Esophagus mucosa (tissue), 1 donor: Measurements from ENCODE around the gene MFAP4. TPM values are rescaled to one million over a fixed set of nuclear protein-coding genes. Genes with fewer than 3 reads are reported as not detected.

Experiments used
- ATAC-seq: fragments of 200-7000 bp; cut with Tn5 transposase; one replicate; pipeline ENCODE4 v1.9.1; 2020
- total RNA-seq: library from RNA; stranded (reverse); gene quantifications from one replicate; pipeline ENCODE4 v1.2.4, GENCODE V29; 2023
- donor health status: DM: yes; HTN: yes; CAD: no.

The MFAP4 gene, protein sequence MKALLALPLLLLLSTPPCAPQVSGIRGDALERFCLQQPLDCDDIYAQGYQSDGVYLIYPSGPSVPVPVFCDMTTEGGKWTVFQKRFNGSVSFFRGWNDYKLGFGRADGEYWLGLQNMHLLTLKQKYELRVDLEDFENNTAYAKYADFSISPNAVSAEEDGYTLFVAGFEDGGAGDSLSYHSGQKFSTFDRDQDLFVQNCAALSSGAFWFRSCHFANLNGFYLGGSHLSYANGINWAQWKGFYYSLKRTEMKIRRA
- total RNA-seq: 5.2 TPM

- ATAC-seq: no peak
These were observed at the start of gene MFAP4 for GRCh38 chr17:19386974-19387920. Gene MFAP4 (minus strand): TSS chr17:19387190. CDS start chr17:19387155, 35 bp downstream.

- ATAC-seq: no peak
These were observed 46.8 kb upstream of the MFAP4 start for GRCh38 chr17:19433727-19434340.

GRCh38 chr17:19433255-19433654 lies 46.3 kb upstream of the MFAP4 start:
- ATAC-seq: no peak

GRCh38 chr17:19431691-19432090 lies 44.7 kb upstream of the MFAP4 start:
- no peak for ATAC-seq

- ATAC-seq: no peak
These were observed 39.6 kb upstream of the MFAP4 start for GRCh38 chr17:19426631-19427030.

DNA sequence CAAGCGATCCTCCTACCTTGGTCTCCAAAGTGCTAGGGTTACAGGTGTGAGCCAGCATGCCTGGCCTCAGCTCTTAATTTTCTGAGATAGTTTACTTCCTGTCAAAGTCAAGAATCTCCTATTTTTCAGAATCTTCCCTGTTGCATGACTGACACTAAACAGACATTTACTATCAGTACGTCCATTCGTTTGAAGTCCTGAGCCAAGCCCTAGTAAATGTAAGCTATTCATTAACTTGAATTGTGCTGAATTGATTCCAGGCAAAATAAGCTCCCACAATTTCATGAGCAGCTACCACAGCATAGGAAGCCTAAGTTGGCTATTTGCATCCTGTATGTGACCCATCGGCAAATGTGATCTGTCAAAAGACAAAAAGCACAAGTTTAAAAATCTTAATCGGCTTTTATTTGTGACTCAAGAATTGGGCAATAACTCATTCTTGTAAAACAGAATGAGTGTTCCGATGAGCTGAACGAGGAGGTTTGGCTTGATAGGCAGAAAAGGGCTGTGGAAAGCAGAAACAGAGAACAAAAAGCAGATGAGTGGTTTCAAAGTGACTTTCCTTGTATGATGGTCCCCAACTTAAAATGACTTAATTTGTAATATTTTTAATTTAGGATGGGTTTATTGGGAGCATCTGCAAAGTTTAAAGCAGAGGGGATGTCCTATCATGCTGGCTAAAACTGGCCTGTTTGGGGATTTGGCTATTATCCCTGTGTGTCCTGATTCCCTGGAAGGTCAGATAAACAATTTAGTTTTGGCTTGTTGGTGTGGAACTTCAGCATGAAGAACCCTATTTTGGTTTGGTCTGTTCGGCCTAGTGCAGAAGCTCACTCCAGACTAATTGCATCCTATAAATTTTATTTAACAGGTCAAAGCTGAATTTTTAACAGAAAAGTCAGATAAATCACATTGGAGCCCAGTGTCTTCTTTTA lies 38.2 kb upstream of the MFAP4 start:
- ATAC-seq: no peak

GRCh38 chr17:19421926-19422325 lies 34.9 kb upstream of the MFAP4 start:
- ATAC-seq: no peak

GRCh38 chr17:19421219-19421618 lies 34.2 kb upstream of the MFAP4 start:
- ATAC-seq: no peak

- peak; percentile 56 for ATAC-seq
These were observed 31.4 kb upstream of the MFAP4 start for GRCh38 chr17:19418251-19418992.

- ATAC-seq: no peak
These were observed 30.6 kb upstream of the MFAP4 start for GRCh38 chr17:19417611-19418010.

DNA sequence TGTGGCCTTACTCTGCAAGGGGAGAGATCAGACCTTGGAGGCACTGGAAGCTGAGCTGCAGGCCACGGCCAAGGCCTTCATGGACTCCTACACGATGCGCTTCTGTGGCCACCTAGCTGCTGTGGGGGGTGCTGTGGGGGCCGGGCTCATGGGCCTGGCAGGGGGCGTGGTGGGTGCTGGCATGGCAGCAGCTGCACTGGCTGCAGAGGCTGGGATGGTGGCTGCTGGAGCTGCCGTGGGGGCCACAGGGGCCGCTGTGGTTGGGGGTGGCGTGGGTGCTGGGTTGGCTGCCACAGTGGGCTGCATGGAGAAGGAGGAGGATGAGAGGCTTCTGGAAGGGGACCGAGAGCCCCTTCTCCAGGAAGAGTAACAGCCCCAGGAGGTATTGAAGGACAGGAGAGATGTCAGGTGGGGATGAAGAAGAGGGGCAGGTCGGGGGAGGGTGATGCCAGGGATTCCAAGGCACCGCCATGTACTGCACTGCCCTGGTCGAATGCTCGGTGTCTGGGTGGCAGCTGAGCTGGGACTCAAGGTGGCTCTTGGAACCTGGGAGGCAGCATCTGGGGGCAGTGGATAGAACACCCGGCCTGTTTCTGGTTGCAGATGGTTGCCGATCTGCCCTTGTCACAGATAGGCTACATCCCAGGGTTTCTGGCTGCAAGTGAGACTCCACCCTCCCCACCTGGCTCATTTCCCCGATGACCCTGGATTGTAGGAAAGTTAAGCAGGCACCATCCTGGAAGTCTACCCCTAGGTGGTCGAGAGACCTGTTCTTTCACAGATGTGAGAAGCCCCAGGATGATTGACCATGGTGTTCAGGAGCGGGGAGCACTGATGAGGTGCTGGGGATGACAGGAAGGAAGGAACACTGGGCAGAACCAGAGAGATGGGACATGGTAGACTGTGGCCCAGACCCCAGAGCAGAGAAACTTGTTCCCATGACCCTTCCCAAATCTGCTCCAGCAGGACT lies 29.1 kb upstream of the MFAP4 start:
- no peak for ATAC-seq

DNA sequence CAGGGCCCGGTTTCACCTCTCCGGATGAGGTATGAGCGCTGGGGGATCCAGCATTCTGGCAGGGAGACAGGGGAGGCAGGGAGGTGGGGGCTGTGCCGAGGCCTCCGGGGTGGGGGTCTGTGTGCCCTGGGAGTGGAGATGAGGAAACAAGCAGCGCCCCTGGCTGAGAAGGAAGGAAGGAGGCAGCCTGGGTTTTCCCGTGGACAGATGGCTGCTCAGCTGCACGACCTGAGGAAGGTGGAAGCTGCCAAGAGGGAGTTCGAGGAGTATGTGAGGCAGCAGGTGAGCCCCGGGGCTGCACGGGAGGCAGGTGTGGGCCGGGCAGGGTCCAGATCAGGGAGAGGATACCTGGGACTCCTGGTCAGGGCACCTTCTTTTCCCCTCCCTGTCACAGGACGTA lies 28.3 kb upstream of the MFAP4 start:
- no peak for ATAC-seq

DNA sequence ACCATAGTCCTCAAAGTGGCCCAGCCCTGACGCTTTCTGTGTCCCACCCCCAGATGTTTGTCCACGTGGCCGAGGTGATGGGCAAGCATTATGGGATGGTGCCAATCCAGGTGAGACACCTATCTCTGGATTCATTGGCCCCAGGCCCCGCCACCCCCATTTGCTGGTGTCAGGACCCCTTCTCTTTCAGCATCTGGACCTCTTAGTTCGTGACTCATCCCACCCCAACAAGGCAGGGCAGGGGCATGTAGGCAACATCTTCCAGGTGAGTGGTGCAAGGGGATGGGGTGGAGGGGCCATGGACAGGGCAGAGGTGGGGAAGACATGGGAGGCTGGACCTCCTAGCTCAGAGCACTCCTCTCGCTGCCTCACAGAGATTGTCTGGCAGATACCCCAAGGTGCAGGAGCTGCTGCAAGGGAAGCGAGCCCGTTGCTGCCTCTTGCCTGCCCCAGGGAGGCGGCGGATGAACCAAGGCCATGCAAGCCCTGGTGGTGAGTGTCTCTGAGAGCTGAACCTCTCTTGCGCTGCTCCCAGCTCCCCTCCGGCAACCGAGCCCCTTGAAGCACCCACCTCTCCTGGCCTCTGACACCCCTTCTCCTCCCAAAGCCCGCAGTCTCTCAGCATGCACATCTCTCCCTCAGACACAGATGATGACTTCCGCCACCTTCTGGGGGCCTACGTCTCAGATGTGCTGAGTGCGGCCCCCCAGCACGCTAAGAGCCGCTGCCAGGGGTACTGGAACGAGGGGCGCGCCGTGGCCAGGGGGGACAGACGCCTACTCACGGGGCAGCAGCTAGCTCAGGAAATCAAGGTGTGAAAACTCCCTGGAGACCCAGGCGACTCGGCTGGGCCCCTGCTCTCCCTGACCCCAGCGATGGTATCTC lies 27.6 kb upstream of the MFAP4 start:
- no peak for ATAC-seq

DNA sequence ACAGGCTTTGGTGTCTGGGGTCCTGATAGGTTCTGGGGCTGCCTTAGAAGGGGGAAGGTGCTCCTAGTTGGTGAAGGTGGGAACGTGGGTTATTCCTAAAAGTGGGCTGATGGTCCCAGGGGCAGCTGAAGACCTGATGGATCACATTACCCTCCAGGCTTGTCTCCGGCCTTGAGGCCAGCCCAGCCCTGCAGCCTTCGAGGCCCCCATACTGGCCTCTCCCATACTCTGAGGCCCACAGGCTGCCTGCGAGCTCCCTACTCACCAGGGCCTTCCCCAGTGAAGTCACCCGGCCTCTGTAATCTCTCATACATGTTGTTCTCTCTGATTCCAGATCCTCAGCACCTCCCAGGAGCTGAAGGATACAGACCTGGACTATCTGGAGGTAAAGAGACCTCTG lies 26.8 kb upstream of the MFAP4 start:
- ATAC-seq: no peak

DNA sequence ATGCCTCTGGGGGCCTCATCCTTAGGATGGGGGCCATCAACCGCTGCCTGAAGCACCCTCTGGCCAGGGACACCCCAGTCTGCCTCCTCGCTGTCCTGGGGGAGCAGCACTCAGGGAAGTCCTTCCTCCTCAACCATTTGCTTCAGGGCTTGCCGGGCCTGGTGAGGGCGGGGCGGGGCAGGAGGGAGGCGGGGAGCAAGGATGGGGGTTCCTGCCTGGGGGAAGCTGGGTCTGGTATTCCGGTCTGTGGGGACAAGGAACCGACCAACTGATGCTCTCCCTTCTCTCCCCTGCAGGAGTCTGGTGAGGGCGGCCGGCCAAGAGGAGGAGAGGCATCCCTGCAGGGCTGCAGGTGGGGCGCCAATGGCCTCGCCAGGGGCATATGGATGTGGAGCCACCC lies 26.0 kb upstream of the MFAP4 start:
- ATAC-seq: no peak

- no peak for ATAC-seq
These were observed 25.5 kb upstream of the MFAP4 start for GRCh38 chr17:19412510-19412909.

DNA sequence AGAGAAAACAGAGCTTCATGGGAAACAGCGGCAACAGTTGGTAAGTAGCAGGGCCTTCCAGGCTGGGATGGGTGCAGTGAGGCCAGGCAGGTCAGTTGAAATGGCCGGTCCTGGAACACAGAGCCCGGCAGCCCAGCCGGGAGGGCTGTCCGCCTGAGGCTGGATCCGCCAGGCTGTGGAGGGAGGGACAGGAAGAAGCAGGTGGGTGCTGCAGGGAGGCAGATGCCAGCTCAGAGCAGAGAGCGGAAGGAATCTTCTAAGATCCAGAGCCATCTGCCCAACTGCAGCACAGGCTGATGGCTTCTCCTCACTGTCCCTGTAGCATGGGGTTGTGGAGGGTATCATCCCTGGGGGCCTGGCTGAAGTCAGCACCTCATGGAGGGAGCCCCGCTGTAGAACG lies 24.6 kb upstream of the MFAP4 start:
- no peak for ATAC-seq

GRCh38 chr17:19410875-19411620 lies 24.1 kb upstream of the MFAP4 start, which contains the start of gene RNF112:
Gene RNF112 (plus strand): TSS chr17:19411232. CDS start chr17:19411409, 177 bp downstream.
- no peak for ATAC-seq
